IPS-NIHi7 (cell line): ENCODE data around the gene RAB11FIP3.

ENCODE experiments used
- DNase-seq: peaks from one replicate; pipeline ENCODE4 v3.0.0; 2012; ENCODE audit warnings: mixed read lengths; ENCODE audit errors: extremely low spot score

RAB11FIP3 gene

GRCh38 chr16:554640-555365, 129.4 kb downstream of the RAB11FIP3 start:
- DNase-seq: no peak

GRCh38 chr16:555528-556473, 130.4 kb downstream of the RAB11FIP3 start:
- no peak for DNase-seq

GRCh38 chr16:556474-557173, 131.2 kb downstream of the RAB11FIP3 start:
- no peak for DNase-seq

- DNase-seq: no peak
These were observed 132.2 kb downstream of the RAB11FIP3 start for GRCh38 chr16:557463-558297.

- DNase-seq: no peak
These were observed 133.0 kb downstream of the RAB11FIP3 start for GRCh38 chr16:558298-559020.

- no peak for DNase-seq
These were observed 133.6 kb downstream of the RAB11FIP3 start for GRCh38 chr16:559021-559380.

- DNase-seq: peak; percentile 59
These were observed 134.2 kb downstream of the RAB11FIP3 start for GRCh38 chr16:559411-560203.

- DNase-seq: no peak
These were observed 134.8 kb downstream of the RAB11FIP3 start, which contains the start of gene PRR35 for GRCh38 chr16:560204-560700. Gene PRR35 (plus strand): TSS chr16:560394. CDS start chr16:563295, 2,901 bp downstream.

GRCh38 chr16:560701-561412, 135.4 kb downstream of the RAB11FIP3 start:
- no peak for DNase-seq

GRCh38 chr16:561413-561794, 136.0 kb downstream of the RAB11FIP3 start:
- no peak for DNase-seq

GRCh38 chr16:561957-562938, 136.8 kb downstream of the RAB11FIP3 start:
- DNase-seq: no peak

GRCh38 chr16:563072-563644, 137.7 kb downstream of the RAB11FIP3 start:
- no peak for DNase-seq

GRCh38 chr16:564690-565418, 139.4 kb downstream of the RAB11FIP3 start:
- DNase-seq: no peak

GRCh38 chr16:565419-566330, 140.2 kb downstream of the RAB11FIP3 start:
- DNase-seq: no peak
